Measurements from ENCODE around the gene EIF2A. TPM values are rescaled to one million over a fixed set of nuclear protein-coding genes. Genes with fewer than 3 reads are reported as not detected.

Gene EIF2A
- total RNA-seq, 2 experiments from 2014 or later: 130 to 136 TPM

GRCh38 chr3:150557725-150558124 is 11.1 kb downstream of the EIF2A start:
- POLR2A ChIA-PET: no interaction called here

GRCh38 chr3:150564243-150564642 is 17.7 kb downstream of the EIF2A start:
- POLR2A ChIA-PET: no interaction called here
- H3K27me3 Mint-ChIP-seq: no peaks in the 10 kb centered on the region
- no peak for TF ChIP-seq CTCF (IDR thresholded peaks at IDR 0.05)
- H3K4me3 Mint-ChIP-seq: no peak overlapping the region
- CTCF ChIA-PET: no interaction called here
- ATAC-seq (no peak), DNase-seq (no peak)
- no peak overlapping the region for H3K27ac Mint-ChIP-seq
- H3K4me1 Mint-ChIP-seq (ENCODE audit: low read depth): peaks cover 2% of the 10 kb centered on the region
- H3K36me3 Mint-ChIP-seq (ENCODE audit: low read depth): peaks cover 27% of the 10 kb centered on the region
- no peaks in the 10 kb centered on the region for H3K9me3 Mint-ChIP-seq
- intact Hi-C loops (cut with micrococcal nuclease): no loop called here

More at GRCh38 chr3:150557725-150558124, 11.1 kb downstream of the EIF2A start:
- no peak for ATAC-seq
- H3K4me1 Mint-ChIP-seq (ENCODE audit: low read depth): peaks cover 42% of the 10 kb centered on the region
- intact Hi-C loops (cut with micrococcal nuclease): no loop called here
- H3K27ac Mint-ChIP-seq: peak overlapping the region; percentile 16
- CTCF ChIA-PET: interaction anchor here (1.6 kb wide), 1 partner anchor 25 kb away, joined by 3 read pairs; no protein-coding TSS in a partner anchor
- no peak for DNase-seq
- no peak for TF ChIP-seq CTCF (IDR thresholded peaks at IDR 0.05)
- no peak overlapping the region for H3K4me3 Mint-ChIP-seq
- H3K9me3 Mint-ChIP-seq: no peaks in the 10 kb centered on the region
- H3K36me3 Mint-ChIP-seq (ENCODE audit: low read depth): peaks cover 44% of the 10 kb centered on the region
- no peaks in the 10 kb centered on the region for H3K27me3 Mint-ChIP-seq

- Mint-ChIP-seq H3K27me3 (no peaks in the 10 kb centered on the region), H3K9me3 (no peaks in the 10 kb centered on the region), H3K27ac (no peak overlapping the region), H3K4me1 (ENCODE audit: low read depth) (no peaks in the 10 kb centered on the region), H3K36me3 (ENCODE audit: low read depth) (peaks cover 31% of the 10 kb centered on the region), H3K4me3 (no peak overlapping the region)
- no peak for TF ChIP-seq CTCF (IDR thresholded peaks at IDR 0.05)
- DNase-seq (no peak), ATAC-seq (no peak)
- intact Hi-C loops (cut with micrococcal nuclease): no loop called here
- CTCF ChIA-PET: interaction anchor here (0.9 kb wide), 1 partner anchor 9 kb away, joined by 6 read pairs; no protein-coding TSS in a partner anchor
- POLR2A ChIA-PET: interaction anchor here (0.8 to 2.0 kb wide), 3 partner anchors 10 to 136 kb away, joined by 3 to 6 read pairs (median 5); partner anchors contain the start of genes EIF2A and SERP1
Observed at GRCh38 chr3:150567328-150567727, 20.7 kb downstream of the EIF2A start.

GRCh38 chr3:150577855-150578254 is 31.3 kb downstream of the EIF2A start:
- H3K27me3 Mint-ChIP-seq: no peaks in the 10 kb centered on the region
- H3K36me3 Mint-ChIP-seq (ENCODE audit: low read depth): peaks cover 46% of the 10 kb centered on the region
- POLR2A ChIA-PET: interaction anchor here (1.1 kb wide), 1 partner anchor 24 kb away, joined by 3 read pairs; no protein-coding TSS in a partner anchor
- no peak for ATAC-seq
- DNase-seq: no peak
- no peak for TF ChIP-seq CTCF (IDR thresholded peaks at IDR 0.05)
- intact Hi-C loops (cut with micrococcal nuclease): no loop called here
- H3K4me3 Mint-ChIP-seq: no peak overlapping the region
- no peak overlapping the region for H3K27ac Mint-ChIP-seq
- peaks cover 24% of the 10 kb centered on the region for H3K4me1 Mint-ChIP-seq (ENCODE audit: low read depth)
- CTCF ChIA-PET: no interaction called here
- H3K9me3 Mint-ChIP-seq: no peaks in the 10 kb centered on the region

GRCh38 chr3:150581174-150581573 is 34.6 kb downstream of the EIF2A start:
- Mint-ChIP-seq H3K4me1 (ENCODE audit: low read depth) (peaks cover 15% of the 10 kb centered on the region), H3K27me3 (no peaks in the 10 kb centered on the region), H3K27ac (no peak overlapping the region), H3K4me3 (no peak overlapping the region), H3K9me3 (no peaks in the 10 kb centered on the region), H3K36me3 (ENCODE audit: low read depth) (peaks cover 49% of the 10 kb centered on the region)
- no peak for ATAC-seq
- DNase-seq: no peak
- intact Hi-C loops (cut with micrococcal nuclease): no loop called here
- ChIA-PET POLR2A (no interaction called here), CTCF (interaction anchor here (1.0 kb wide), 1 partner anchor 9 kb away, joined by 3 read pairs; no protein-coding TSS in a partner anchor)
- TF ChIP-seq CTCF (IDR thresholded peaks at IDR 0.05): no peak
